Measurements from ENCODE around the gene KIRREL1.

The KIRREL1 gene

GRCh38 chr1:157955221-157955620, 38.2 kb upstream of the KIRREL1 start:
- TF ChIP-seq YY1 (IDR thresholded peaks at IDR 0.05; ENCODE audit: low read depth) (no peak), USF1 (IDR thresholded peaks at IDR 0.05) (no peak), FOXM1 (IDR thresholded peaks at IDR 0.05; ENCODE audit: borderline replicate concordance, low read depth) (no peak), CEBPB (IDR thresholded peaks at IDR 0.05) (no peak), REST (IDR thresholded peaks at IDR 0.05; ENCODE audit: low read depth) (no peak), TAF1 (IDR thresholded peaks at IDR 0.05; ENCODE audit: low read depth) (no peak), MAX (IDR thresholded peaks at IDR 0.05) (no peak), TEAD4 (IDR thresholded peaks at IDR 0.05) (no peak), EGR1 (IDR thresholded peaks at IDR 0.05) (no peak)

GRCh38 chr1:157955857-157956256, 37.6 kb upstream of the KIRREL1 start:
- TF ChIP-seq REST (IDR thresholded peaks at IDR 0.05; ENCODE audit: low read depth) (no peak), CREB1 (IDR thresholded peaks at IDR 0.05; ENCODE audit: low read depth) (no peak), RAD21 (IDR thresholded peaks at IDR 0.05; ENCODE audit: low read depth) (no peak), NFIC (IDR thresholded peaks at IDR 0.05) (no peak), YY1 (IDR thresholded peaks at IDR 0.05; ENCODE audit: low read depth) (no peak), MAX (IDR thresholded peaks at IDR 0.05) (no peak), TCF12 (IDR thresholded peaks at IDR 0.05; ENCODE audit: low read depth) (no peak), CEBPB (IDR thresholded peaks at IDR 0.05) (no peak), TAF1 (IDR thresholded peaks at IDR 0.05; ENCODE audit: low read depth) (no peak), EGR1 (IDR thresholded peaks at IDR 0.05) (no peak), ZBTB7A (IDR thresholded peaks at IDR 0.05; ENCODE audit: low read depth) (no peak), TEAD4 (IDR thresholded peaks at IDR 0.05) (no peak), USF1 (IDR thresholded peaks at IDR 0.05) (no peak), FOXM1 (IDR thresholded peaks at IDR 0.05; ENCODE audit: borderline replicate concordance, low read depth) (no peak), EP300 (IDR thresholded peaks at IDR 0.05; ENCODE audit: borderline replicate concordance) (no peak)

- TF ChIP-seq YY1 (IDR thresholded peaks at IDR 0.05; ENCODE audit: low read depth) (no peak), USF1 (IDR thresholded peaks at IDR 0.05) (no peak), EP300 (IDR thresholded peaks at IDR 0.05; ENCODE audit: borderline replicate concordance) (no peak), CREB1 (IDR thresholded peaks at IDR 0.05; ENCODE audit: low read depth) (no peak), ZBTB7A (IDR thresholded peaks at IDR 0.05; ENCODE audit: low read depth) (no peak), MAX (IDR thresholded peaks at IDR 0.05) (no peak), REST (IDR thresholded peaks at IDR 0.05; ENCODE audit: low read depth) (no peak), RAD21 (IDR thresholded peaks at IDR 0.05; ENCODE audit: low read depth) (no peak), EGR1 (IDR thresholded peaks at IDR 0.05) (no peak), TAF1 (IDR thresholded peaks at IDR 0.05; ENCODE audit: low read depth) (no peak), CEBPB (IDR thresholded peaks at IDR 0.05) (no peak), NFIC (IDR thresholded peaks at IDR 0.05) (no peak), FOXM1 (IDR thresholded peaks at IDR 0.05; ENCODE audit: borderline replicate concordance, low read depth) (no peak), TCF12 (IDR thresholded peaks at IDR 0.05; ENCODE audit: low read depth) (no peak), TEAD4 (IDR thresholded peaks at IDR 0.05) (no peak)
Observed at GRCh38 chr1:157956732-157957131, 36.7 kb upstream of the KIRREL1 start.

- TF ChIP-seq ZBTB7A (IDR thresholded peaks at IDR 0.05; ENCODE audit: low read depth) (no peak), MAX (IDR thresholded peaks at IDR 0.05) (no peak), TEAD4 (IDR thresholded peaks at IDR 0.05) (no peak)
Observed at GRCh38 chr1:157958263-157958662, 35.2 kb upstream of the KIRREL1 start.
